HG02610 (cell line): ENCODE measurements around the gene L3MBTL4.

Experiments used
- ATAC-seq: cut with Tn5 transposase; IDR thresholded peaks from one replicate; pipeline ENCODE4 v1.9.1; 2021; ENCODE audit warnings: mild to moderate bottlenecking, moderate library complexity; ENCODE audit not compliant: unreplicated experiment

The L3MBTL4 gene

GRCh38 chr18:6257950-6258349 is 156.8 kb downstream of the L3MBTL4 start:
- no peak for ATAC-seq

DNA sequence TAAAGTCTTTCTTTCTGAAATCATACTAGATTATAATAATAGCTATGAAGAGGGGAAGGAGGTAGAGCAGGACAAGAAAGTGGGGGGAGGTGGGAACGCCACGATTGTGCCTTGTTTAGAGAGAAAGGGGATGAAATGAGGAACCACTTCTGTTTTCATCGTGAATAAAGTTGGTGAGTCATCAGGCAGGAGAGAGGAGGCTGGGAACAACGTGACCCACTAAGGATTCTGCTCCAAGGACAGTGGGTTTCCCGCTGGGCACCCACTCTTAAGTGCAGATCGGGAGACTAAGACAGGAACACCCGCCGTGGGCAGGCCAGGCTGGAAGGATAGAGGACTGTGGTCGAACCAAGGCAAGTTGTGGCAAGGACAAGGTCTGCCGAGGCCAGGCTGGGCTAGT is 158.2 kb downstream of the L3MBTL4 start:
- no peak for ATAC-seq

GRCh38 chr18:6255886-6256285 is 158.8 kb downstream of the L3MBTL4 start:
- ATAC-seq: no peak

DNA sequence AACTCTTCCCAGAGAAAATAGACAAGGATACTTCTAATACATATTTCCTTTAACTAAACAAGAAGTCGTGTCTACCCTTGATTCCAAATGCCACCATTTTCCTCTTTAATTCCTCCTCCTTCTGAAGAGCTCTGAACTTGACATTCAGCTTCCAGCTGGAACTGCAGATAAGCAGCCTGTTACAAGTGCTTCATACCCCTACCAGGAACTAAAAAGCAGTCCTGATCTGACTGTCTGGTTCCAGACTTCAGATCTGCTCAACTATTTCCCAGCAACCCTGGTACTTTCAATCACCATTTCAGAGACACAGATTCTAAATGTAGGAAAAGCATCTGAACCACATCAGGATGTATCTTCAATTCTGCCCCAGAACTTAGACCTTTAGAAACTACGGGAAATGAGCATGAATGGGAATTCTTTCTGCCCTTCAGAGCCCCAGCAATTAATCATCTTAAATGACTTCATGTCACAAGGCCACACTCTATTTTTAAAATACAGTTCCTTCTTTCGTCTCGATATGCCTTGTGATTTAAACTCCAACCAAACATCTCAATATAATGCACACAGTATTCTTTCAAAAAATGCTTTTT is 159.5 kb downstream of the L3MBTL4 start:
- ATAC-seq: peak; percentile 71

DNA sequence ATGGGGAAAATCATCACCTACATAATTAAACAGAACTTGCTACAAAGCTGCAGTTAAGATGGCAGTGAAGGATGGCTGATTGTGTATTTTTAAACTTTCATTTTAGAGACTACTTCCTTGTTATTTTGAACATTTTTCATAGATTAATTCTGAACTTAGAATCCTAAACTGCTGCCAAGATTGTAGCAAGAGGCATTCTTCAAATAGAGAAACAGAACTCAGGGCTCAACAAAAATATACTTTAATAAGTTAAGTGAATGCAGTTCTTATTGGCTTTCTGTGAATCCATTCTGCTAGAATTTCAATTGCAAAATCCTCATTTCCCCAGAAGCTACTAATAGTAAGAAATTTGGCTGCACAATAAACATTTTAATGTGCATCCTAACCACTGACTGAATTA is 160.3 kb downstream of the L3MBTL4 start:
- no peak for ATAC-seq

DNA sequence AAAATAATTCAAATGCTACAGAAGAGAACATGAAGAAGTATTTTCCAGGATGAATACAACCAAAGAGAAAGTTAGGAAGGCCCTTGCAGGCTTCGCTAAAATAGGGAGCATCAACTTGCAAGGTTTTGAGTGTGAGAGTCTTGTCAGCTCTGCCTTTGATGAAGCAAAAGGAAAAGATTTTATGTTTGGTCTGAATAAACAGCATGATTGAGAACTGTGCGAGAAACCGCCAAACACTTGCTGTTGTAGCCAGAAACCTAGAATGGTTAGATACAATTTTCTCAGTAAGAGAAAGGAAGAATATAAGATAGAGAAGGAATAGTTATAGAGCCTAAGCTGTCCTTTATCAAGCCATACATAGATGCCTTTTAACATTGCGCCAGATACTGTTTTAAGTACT is 163.6 kb downstream of the L3MBTL4 start:
- ATAC-seq: no peak

DNA sequence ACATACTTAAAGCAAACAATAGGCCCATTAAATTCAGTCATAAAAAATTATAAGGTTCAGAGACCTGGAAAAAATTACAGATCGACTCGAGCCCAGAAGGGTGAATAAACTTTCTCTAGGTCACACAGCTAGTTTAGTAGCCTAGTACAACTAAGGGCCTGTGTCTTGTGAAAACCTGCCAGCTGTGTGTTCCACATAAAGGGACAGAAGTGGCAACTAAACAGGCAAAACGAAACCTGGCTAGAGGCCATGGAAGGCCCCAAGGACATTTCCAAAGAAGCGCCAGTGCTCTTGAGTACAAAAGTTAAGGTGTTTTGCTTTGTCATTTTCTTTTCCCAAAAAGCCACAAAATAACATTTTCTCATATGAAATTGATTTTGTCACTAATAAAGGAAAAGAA is 164.9 kb downstream of the L3MBTL4 start:
- ATAC-seq: no peak

DNA sequence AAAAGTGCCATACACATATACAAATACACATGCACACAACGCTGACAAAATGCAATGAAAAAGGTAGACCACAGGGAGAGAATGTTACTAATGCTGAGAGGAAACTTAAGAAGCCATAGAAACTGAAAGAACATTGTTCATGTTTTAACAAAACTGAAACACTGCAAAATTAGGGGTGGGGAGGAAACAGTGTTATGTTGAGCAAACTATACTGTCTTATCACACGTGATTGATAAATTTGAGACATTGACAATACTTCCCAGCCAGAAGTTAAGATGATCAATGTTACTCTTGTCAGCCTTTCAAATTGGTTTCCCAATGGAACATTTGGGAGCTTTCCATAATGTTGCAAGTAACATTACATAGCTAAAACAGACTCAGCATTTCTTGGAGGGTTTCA is 165.5 kb downstream of the L3MBTL4 start:
- peak; percentile 85 for ATAC-seq

- peak; percentile 50 for ATAC-seq
These were observed 166.7 kb downstream of the L3MBTL4 start for GRCh38 chr18:6248017-6248416.

GRCh38 chr18:6242004-6242403 is 172.7 kb downstream of the L3MBTL4 start:
- no peak for ATAC-seq

DNA sequence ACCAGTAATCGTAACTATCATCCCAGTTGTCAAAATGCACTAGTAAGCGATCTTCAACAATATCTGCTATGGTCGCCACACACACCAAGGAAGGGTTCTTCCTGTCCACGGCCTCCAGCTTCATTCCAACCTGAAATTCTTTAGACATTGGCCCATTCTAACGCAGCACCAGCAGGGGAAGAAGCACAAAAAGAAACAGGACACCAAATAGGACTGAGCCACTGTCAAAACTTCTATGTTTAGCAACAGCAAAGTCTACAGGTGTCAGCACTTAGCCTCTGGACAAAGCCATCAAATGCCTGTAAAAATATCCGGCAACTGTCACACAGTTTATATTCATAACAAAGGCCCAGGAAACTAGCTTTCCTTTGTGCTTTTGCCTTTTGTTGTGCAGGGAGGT is 175.0 kb downstream of the L3MBTL4 start:
- ATAC-seq: no peak

- no peak for ATAC-seq
These were observed 178.5 kb downstream of the L3MBTL4 start for GRCh38 chr18:6236258-6236657.

GRCh38 chr18:6222271-6222670 is 192.4 kb downstream of the L3MBTL4 start:
- ATAC-seq: no peak

- peak; percentile 68 for ATAC-seq
These were observed 193.1 kb downstream of the L3MBTL4 start for GRCh38 chr18:6221602-6222014.

DNA sequence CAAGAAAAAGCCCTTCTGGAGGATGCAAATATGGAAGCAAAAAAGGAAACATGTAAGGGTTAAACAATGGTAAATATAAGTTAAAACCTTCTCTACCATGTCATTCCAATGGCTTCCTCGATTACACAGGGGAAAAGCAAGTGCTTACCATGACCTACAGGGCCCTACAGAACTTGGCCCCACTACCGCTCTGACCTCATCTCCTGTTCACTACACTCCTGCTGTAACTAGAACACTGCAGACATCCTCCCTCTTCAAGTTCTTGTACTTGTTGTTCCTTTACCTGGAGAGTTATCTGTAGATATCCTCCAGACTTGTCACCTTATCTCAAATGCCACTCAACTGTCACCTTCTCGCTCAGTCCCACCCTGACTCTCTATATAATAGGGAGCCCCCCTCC is 194.6 kb downstream of the L3MBTL4 start:
- no peak for ATAC-seq

GRCh38 chr18:6219116-6219717 is 195.5 kb downstream of the L3MBTL4 start:
- no peak for ATAC-seq

GRCh38 chr18:6215888-6216287 is 198.8 kb downstream of the L3MBTL4 start:
- ATAC-seq: no peak

DNA sequence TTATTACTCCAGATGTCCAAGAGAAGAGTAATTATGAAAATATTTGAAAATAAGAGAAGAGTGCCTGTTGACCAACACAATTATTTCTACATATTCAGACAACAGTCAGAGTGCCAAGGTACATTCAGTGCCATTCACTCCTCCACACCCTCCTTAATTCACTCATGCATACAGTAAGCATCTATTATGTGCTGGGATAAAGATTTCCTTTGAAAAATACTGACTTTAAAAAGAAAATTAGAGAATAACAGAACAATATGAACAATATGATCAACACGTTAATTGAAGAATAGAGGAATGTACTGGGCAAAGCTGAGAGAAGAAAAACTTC is 203.6 kb downstream of the L3MBTL4 start:
- ATAC-seq: no peak

DNA sequence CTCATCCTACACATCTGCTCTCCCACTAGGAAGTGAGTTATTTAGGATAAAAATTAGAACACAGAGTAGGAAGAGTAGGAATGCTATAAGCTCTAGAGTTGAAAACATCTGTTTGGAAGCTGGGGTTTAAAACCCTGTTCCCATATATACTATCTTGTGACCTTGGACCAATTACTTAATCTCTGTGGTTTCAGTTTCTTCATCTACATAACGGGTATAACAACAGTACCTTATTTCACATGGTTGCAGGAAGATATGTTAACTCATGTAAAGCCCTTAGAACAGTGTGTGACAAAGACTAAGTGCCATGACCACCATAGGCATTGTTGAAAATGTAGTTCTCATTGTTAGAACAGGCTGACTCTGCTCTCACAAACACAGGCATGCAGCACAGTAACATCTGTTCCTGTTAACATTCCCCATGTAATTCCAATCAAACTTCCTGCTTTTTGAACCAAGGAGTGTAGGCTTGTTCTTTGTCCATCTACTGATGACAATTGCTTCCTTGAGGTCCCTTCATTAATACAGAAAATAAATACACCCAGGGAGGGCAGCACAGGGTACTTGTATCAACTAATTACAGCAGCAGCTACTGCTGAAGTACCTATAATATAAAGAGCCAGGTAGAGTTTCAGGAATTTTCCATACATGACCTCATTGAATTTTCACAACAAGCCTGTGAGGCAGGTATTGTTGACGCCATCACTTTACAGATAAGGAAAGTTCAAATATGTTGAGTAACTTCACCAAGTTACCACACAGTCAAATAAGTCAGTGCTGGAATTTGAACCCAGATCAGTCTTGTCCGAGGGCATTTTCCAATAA is 204.2 kb downstream of the L3MBTL4 start:
- ATAC-seq: no peak

DNA sequence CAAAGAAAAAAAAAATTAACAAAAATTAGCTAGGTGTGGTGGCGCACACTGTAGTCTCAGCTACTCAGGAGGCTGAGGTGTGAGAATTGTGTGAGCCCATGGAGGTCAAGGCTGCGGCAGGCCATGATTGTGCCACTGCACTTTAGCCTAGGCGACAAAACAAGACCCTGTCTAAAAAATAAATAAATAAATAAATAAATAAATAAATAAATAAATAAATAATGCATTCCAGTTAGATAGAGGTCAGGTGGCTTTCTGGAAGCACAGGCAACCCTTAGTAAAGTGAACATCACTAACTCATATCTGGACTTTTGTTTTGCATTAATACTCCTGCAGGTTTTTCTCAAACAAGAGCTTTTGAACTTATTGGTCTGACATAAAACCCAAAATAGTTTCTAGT is 206.8 kb downstream of the L3MBTL4 start:
- no peak for ATAC-seq

GRCh38 chr18:6207116-6207515 is 207.6 kb downstream of the L3MBTL4 start:
- ATAC-seq: no peak

DNA sequence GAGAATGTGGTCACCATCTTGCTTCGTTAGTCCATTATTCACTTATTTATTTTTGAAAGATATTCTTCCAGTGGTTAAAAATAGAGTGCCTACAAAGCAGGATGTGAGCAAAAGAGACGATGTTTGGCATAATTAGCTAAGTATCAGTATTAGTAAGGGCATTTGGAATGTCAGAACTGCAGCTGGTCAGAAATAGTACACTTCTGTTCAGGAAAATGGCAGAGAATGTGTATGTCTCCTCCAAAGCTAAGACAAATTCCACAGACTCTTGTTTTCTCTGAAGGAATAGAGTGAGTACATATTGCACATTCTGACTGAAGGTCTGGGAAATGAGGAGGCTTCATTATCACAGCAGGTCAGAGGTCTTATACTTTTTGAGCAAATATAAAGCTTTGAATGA is 209.0 kb downstream of the L3MBTL4 start:
- ATAC-seq: no peak
